Left ventricle myocardium inferior (tissue), 1 donor: ENCODE data around the gene YES1. TPM values are rescaled to one million over a fixed set of nuclear protein-coding genes. Genes with fewer than 3 reads are reported as not detected.

ENCODE experiments used
- DNase-seq: peaks from one replicate; pipeline ENCODE4 v3.0.0-alpha.2; 2020
- H3K27ac ChIP-seq: fragments of 200-600 bp; replicated peaks from 2 replicates; pipeline ENCODE4 v1.8.0; 2021
- H3K27me3 ChIP-seq: fragments of 200-600 bp; 2 replicates; pipeline ENCODE4 v1.8.0; 2021; ENCODE audit warnings: low read depth
- H3K36me3 ChIP-seq: fragments of 200-600 bp; 2 replicates; pipeline ENCODE4 v1.8.0; 2021
- H3K4me1 ChIP-seq: fragments of 200-600 bp; 2 replicates; pipeline ENCODE4 v1.8.0; 2021
- H3K4me3 ChIP-seq: fragments of 200-600 bp; 2 replicates; pipeline ENCODE4 v1.8.0; 2021; ENCODE audit warnings: mild to moderate bottlenecking, moderate library complexity
- H3K9me3 ChIP-seq: fragments of 200-600 bp; replicated peaks from 2 replicates; pipeline ENCODE4 v1.8.0; 2021
- CTCF ChIP-seq: fragments of 200-600 bp; IDR thresholded peaks from 2 replicates; pipeline ENCODE4 v1.8.0; 2021; ENCODE audit warnings: antibody characterized with exemption, mild to moderate bottlenecking, borderline replicate concordance
- intact Hi-C: fragments of 100-400 bp; cut with micrococcal nuclease; formaldehyde crosslinking; loops from one replicate; pipeline ENCODE4 v1.11.0; 2022
- total RNA-seq: library from RNA; stranded (reverse); fragmentation: NEBNext Ultra II Directional; extraction: Animal tissue kit (Norgen Biotek cat#: 25700); gene quantifications from one replicate; pipeline ENCODE4 v1.2.1, GENCODE V29; 2021
- donor health status: DM: no; HTN: yes; CAD: no; lungs with severe emphysema.

YES1 gene
- total RNA-seq, 1 donor from 2014 or later: 21.7 TPM

GRCh38 chr18:830315-830901 lies 18.4 kb upstream of the YES1 start:
- intact Hi-C loops: loop anchor here (1.0 kb wide), 1 partner anchor 88 kb away; no protein-coding TSS in a partner anchor
- Histone ChIP-seq H3K4me1 (peaks cover 27% of the 10 kb centered on the region), H3K27ac (peak overlapping the region; percentile 61), H3K27me3 (no peaks in the 10 kb centered on the region), H3K4me3 (no peak overlapping the region), H3K9me3 (no peaks in the 10 kb centered on the region), H3K36me3 (no peaks in the 10 kb centered on the region)
- no peak for DNase-seq
- TF ChIP-seq CTCF: no peak

- peaks cover 27% of the 10 kb centered on the region for H3K4me1 ChIP-seq
- DNase-seq: no peak
- TF ChIP-seq CTCF: no peak
- peak overlapping the region; percentile 61 for H3K27ac ChIP-seq
- H3K9me3 ChIP-seq: no peaks in the 10 kb centered on the region
- intact Hi-C loops: no loop called here
- no peaks in the 10 kb centered on the region for H3K27me3 ChIP-seq
- no peak overlapping the region for H3K4me3 ChIP-seq
- no peaks in the 10 kb centered on the region for H3K36me3 ChIP-seq
Measured at GRCh38 chr18:829432-829831, 17.4 kb upstream of the YES1 start.

- no peaks in the 10 kb centered on the region for H3K36me3 ChIP-seq
- no peaks in the 10 kb centered on the region for H3K27me3 ChIP-seq
- intact Hi-C loops: no loop called here
- H3K4me1 ChIP-seq: peaks cover 23% of the 10 kb centered on the region
- no peak for TF ChIP-seq CTCF
- H3K9me3 ChIP-seq: no peaks in the 10 kb centered on the region
- H3K27ac ChIP-seq: no peak overlapping the region
- no peak for DNase-seq
- no peak overlapping the region for H3K4me3 ChIP-seq
Measured at GRCh38 chr18:827093-827677, 15.1 kb upstream of the YES1 start.

GRCh38 chr18:825891-826585 lies 14.0 kb upstream of the YES1 start:
- intact Hi-C loops: no loop called here
- peaks cover 12% of the 10 kb centered on the region for H3K4me1 ChIP-seq
- no peak overlapping the region for H3K4me3 ChIP-seq
- TF ChIP-seq CTCF: no peak
- no peaks in the 10 kb centered on the region for H3K9me3 ChIP-seq
- no peaks in the 10 kb centered on the region for H3K36me3 ChIP-seq
- H3K27me3 ChIP-seq: no peaks in the 10 kb centered on the region
- DNase-seq: no peak
- H3K27ac ChIP-seq: no peak overlapping the region

GRCh38 chr18:824179-824578 lies 12.1 kb upstream of the YES1 start:
- DNase-seq: no peak
- no peaks in the 10 kb centered on the region for H3K4me1 ChIP-seq
- no peaks in the 10 kb centered on the region for H3K36me3 ChIP-seq
- H3K4me3 ChIP-seq: no peak overlapping the region
- H3K27ac ChIP-seq: no peak overlapping the region
- intact Hi-C loops: no loop called here
- no peaks in the 10 kb centered on the region for H3K9me3 ChIP-seq
- no peak for TF ChIP-seq CTCF
- H3K27me3 ChIP-seq: no peaks in the 10 kb centered on the region
